Heart right ventricle (tissue), 16 donors: ENCODE data around the gene SPCS3. TPM values are rescaled to one million over a fixed set of nuclear protein-coding genes. Genes with fewer than 3 reads are reported as not detected.
A peak's percentile ranks its signal among the peaks of the same experiment; 100 is the strongest.

Experiments used
- ATAC-seq, 8 donors: fragments of 200-7000 bp; cut with Tn5 transposase; one replicate each; pipeline ENCODE4 v1.9.1; 2020; ENCODE audit warnings: mild to moderate bottlenecking in 8 of 8, moderate library complexity in 8 of 8, moderate number of reproducible peaks in 1 of 8
- DNase-seq, 2 donors: peaks; one replicate each; pipeline ENCODE4 v3.0.0-alpha.2; 2020
- H3K27ac ChIP-seq, 10 donors: fragments of 200-600 bp; sonication (generic) in 2 of 10; one replicate each; pipeline versions ENCODE4 v1.5.0 to v1.8.0; 2020 to 2022; ENCODE audit warnings: mild to moderate bottlenecking in 3 of 10
- H3K27me3 ChIP-seq, 7 donors: fragments of 200-600 bp; one replicate each; pipeline ENCODE4 v1.8.0; 2021 to 2022; ENCODE audit warnings: mild to moderate bottlenecking in 2 of 7
- H3K36me3 ChIP-seq, 9 donors: fragments of 200-600 bp; sonication (generic) in 1 of 9; one replicate each; pipeline versions ENCODE4 v1.5.0 to v1.8.0; 2020 to 2022; ENCODE audit warnings: mild to moderate bottlenecking in 2 of 9
- H3K4me1 ChIP-seq, 9 donors: fragments of 200-600 bp; sonication (generic) in 1 of 9; one replicate each; pipeline versions ENCODE4 v1.5.0 to v1.8.0; 2020 to 2022; ENCODE audit warnings: mild to moderate bottlenecking in 4 of 9
- H3K4me3 ChIP-seq, 10 donors: fragments of 200-600 bp; sonication (generic) in 2 of 10; one replicate each; pipeline versions ENCODE4 v1.5.0 to v1.8.0; 2020 to 2022; ENCODE audit warnings: mild to moderate bottlenecking in 7 of 10, moderate library complexity in 2 of 10
- H3K9me3 ChIP-seq, 11 donors: fragments of 200-600 bp in 10 of 11; sonication (generic) in 2 of 11; one replicate each; pipeline versions ENCODE4 v1.5.0 to v1.8.0; 2013 to 2022; ENCODE audit warnings: mild to moderate bottlenecking in 2 of 11, control low read depth in 1 of 11, moderate library complexity in 1 of 11
- whole genome bisulfite sequencing, 2 donors: extraction: QIAGEN DNeasy Blood & Tissue Kit; methylation state at CpG; one replicate each; pipeline ENCODE4 v1.1.7; 2013; ENCODE audit warnings: inconsistent platforms in 1 of 2; 5-methylcytosine and 5-hydroxymethylcytosine counted together
- intact Hi-C, 10 donors: fragments of 100-400 bp; cut with DNase I; formaldehyde crosslinking; loops; one replicate each; pipeline versions ENCODE4 v1.11.1 to v1.14.2; 2022
- long read RNA-seq, 3 donors: library from polyadenylated mRNA; unstranded; transcript quantifications; one replicate each; pipeline ENCODE4 v2.0.0, GENCODE V29; 2020 to 2021
- polyA plus RNA-seq, 2 donors: library from polyadenylated mRNA; stranded (reverse); fragments of 200-250 nt; gene quantifications; one replicate each; pipeline ENCODE4 v1.2.3, GENCODE V29; 2013
- total RNA-seq, 10 donors: library from RNA; stranded (reverse); fragmentation: NEBNext Ultra II Directional in 3 of 10; extraction: Animal tissue kit (Norgen Biotek cat#: 25700) in 3 of 10; gene quantifications; one replicate each; pipeline versions ENCODE4 v1.2.1 to v1.2.4, GENCODE V29; 2021 to 2023
- TF ChIP-seq, protein P1 (sequence below), 9 donors: fragments of 200-600 bp; sonication (generic) in 2 of 9; IDR thresholded peaks; one replicate each; pipeline versions ENCODE4 v1.5.0 to v1.8.0; 2021 to 2022; ENCODE audit warnings: antibody characterized with exemption in 9 of 9, mild to moderate bottlenecking in 5 of 9, moderate library complexity in 1 of 9
- donor health status: Arrhythmogenic right ventricular cardiomyopathy.
- donor health status: ischemic (EF 13 %, LVEDD 7.1; RV severe dilation, severe dysfunction).
- donor health status: healthy with polysubstance abuse.
- donor health status: DM: no; HTN: yes; CAD: no.
- donor health status: DM: no; HTN: no; CAD: no.
- donor health status: ischemic (EF 25% LVEDD 6.9; RV normal size, moderate dysfunction).
- donor health status: ischemic (EF 25% LVEDD 5.7; RV mildly dilated, moderate dysfunction).
- donor health status: healthy.
- donor health status: DM: yes; HTN: yes; CAD: no.
- donor health status: Ischemic cardiomyopathy.
- donor health status: ischemic (EF 35%, LVEDD 5.7; RV mildly dilated, moderate dysfunction).
- donor health status: nonischemic (EF 11% LVEDD 7.7; RV severe dilation, severe dysfunction).
- donor health status: DM: yes; HTN: yes; CAD: no.
- donor health status: PGD.
- donor health status: ischemic (EF 29% LVEDD 5.4; RV normal size, mild dysfunction).
- donor health status: nonischemic (EF 23%, LVEDD 6.1; RV moderate dilation, normal function).

The SPCS3 gene
- 100 to 1,000 TPM in 2 of 10 donors, 10 to 100 TPM in 8; 74.1 to 122 (median 90.9) TPM for total RNA-seq
- polyA plus RNA-seq = 10 to 100 TPM; 21.7 to 99.5 TPM
- long read RNA-seq, donor 1, full-length matches to known transcripts = 41 of 59 reads
- long read RNA-seq, donor 1, partial matches to known transcripts = 0 of 59 reads
- long read RNA-seq, donor 1, other reads (novel, unspliced or antisense) = 18 of 59 reads
- long read RNA-seq, donor 2, full-length matches to known transcripts = 33 of 52 reads
- long read RNA-seq, donor 2, partial matches to known transcripts = 5 of 52 reads
- long read RNA-seq, donor 2, other reads (novel, unspliced or antisense) = 14 of 52 reads
- long read RNA-seq, donor 3, full-length matches to known transcripts = 105 of 140 reads
- long read RNA-seq, donor 3, partial matches to known transcripts = 2 of 140 reads
- long read RNA-seq, donor 3, other reads (novel, unspliced or antisense) = 33 of 140 reads

DNA sequence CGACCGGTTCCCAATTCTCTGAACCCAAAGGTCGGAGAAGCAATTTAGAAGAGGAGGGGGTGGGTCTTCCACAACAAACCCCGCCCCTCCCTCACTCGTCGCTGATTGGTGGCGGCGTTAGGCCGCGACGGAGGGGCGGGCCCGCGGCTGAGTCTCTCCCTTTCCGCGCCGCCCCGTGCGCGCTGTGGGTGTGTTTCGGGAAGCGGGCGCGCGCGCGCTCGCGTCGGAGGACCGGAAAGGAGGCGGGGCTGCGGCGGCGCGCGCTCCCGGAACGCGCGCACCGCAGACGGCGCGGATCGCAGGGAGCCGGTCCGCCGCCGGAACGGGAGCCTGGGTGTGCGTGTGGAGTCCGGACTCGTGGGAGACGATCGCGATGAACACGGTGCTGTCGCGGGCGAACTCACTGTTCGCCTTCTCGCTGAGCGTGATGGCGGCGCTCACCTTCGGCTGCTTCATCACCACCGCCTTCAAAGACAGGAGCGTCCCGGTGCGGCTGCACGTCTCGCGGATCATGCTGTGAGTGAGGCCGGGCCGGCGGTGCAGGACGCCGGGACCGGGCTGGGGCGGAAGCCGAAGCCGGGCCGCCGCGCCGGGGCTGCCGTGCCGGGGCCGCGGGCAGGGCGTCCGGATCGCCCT is at the start of gene SPCS3:
TSS of gene SPCS3 (plus strand) at position 263 of the 636 bp plus-strand sequence. CDS start at position 374, 111 bp downstream.
- ATAC-seq = peak; percentile 97 to 100 (median 99)
- intact Hi-C loops = loop anchor here in 4 of 10 donors (5.0 to 10.0 kb wide), 4 partner anchors 123 to 133 kb away; partner anchors contain the start of gene SPATA4 (in 2 of the 4)
- H3K4me3 ChIP-seq = peak within 1 kb of the TSS; percentile 40 to 87 (median 78)
- TF ChIP-seq, protein P1, sequence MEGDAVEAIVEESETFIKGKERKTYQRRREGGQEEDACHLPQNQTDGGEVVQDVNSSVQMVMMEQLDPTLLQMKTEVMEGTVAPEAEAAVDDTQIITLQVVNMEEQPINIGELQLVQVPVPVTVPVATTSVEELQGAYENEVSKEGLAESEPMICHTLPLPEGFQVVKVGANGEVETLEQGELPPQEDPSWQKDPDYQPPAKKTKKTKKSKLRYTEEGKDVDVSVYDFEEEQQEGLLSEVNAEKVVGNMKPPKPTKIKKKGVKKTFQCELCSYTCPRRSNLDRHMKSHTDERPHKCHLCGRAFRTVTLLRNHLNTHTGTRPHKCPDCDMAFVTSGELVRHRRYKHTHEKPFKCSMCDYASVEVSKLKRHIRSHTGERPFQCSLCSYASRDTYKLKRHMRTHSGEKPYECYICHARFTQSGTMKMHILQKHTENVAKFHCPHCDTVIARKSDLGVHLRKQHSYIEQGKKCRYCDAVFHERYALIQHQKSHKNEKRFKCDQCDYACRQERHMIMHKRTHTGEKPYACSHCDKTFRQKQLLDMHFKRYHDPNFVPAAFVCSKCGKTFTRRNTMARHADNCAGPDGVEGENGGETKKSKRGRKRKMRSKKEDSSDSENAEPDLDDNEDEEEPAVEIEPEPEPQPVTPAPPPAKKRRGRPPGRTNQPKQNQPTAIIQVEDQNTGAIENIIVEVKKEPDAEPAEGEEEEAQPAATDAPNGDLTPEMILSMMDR (IDR thresholded peaks at IDR 0.05) = no peak
- peaks cover 0 to 8% (median 0%) of the 10 kb centered on the region in 9 donors for H3K36me3 ChIP-seq
- H3K27ac ChIP-seq = peak within 1 kb of the TSS; percentile 88 to 99 (median 97)
- H3K4me1 ChIP-seq = peaks cover 0 to 53% (median 42%) of the 10 kb centered on the region in 9 donors
- WGBS, 2 donors = 0% methylated on average over 90 to 94 of the region's 94 CpGs
- H3K9me3 ChIP-seq = no peaks in the 10 kb centered on the region
- peak; percentile 95 to 96 for DNase-seq
- H3K27me3 ChIP-seq = no peaks in the 10 kb centered on the region

- intact Hi-C loops = loop anchor here in 4 of 10 donors (5.0 to 10.0 kb wide), 2 partner anchors 33 to 76 kb away; partner anchors contain the start of gene SPATA4 (in 4 of the 4)
- H3K4me1 ChIP-seq = peaks cover 0 to 6% (median 0%) of the 10 kb centered on the region in 9 donors
- H3K27me3 ChIP-seq = no peaks in the 10 kb centered on the region
- TF ChIP-seq, protein P1 (IDR thresholded peaks at IDR 0.05) = no peak
- H3K27ac ChIP-seq = no peak overlapping the region
- no peak overlapping the region for H3K4me3 ChIP-seq
- ATAC-seq = peak in 1 of 8 donors; percentile 42
- 56 to 67% methylated on average over 5 of the region's 5 CpGs for WGBS, 2 donors
- H3K9me3 ChIP-seq = no peaks in the 10 kb centered on the region
- H3K36me3 ChIP-seq = no peaks in the 10 kb centered on the region
- no peak for DNase-seq
These were observed 49.1 kb upstream of the SPCS3 start for GRCh38 chr4:176270669-176271068.

DNA sequence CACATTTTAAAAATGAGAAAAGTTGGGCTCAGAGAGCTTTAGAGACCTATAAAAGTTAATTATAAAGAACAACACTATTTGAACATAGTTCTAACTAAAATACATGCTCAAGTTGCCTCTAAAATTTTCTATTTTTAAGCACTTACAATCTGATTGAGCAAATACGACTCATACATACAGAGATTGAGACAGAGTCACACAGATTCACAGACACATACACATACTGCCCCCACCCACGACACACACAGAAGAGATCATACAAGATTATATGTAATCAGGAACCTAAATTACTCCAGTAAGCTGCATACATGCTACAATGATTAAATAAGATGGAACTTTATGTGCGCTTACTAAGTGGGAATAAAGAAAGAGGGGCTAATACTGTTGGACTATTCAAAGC is 48.0 kb upstream of the SPCS3 start:
- Histone ChIP-seq H3K36me3 (no peaks in the 10 kb centered on the region), H3K27ac (no peak overlapping the region), H3K4me1 (peaks cover 0 to 6% (median 0%) of the 10 kb centered on the region in 9 donors), H3K27me3 (no peaks in the 10 kb centered on the region), H3K9me3 (no peaks in the 10 kb centered on the region), H3K4me3 (no peak overlapping the region)
- ATAC-seq = no peak
- TF ChIP-seq, protein P1 (IDR thresholded peaks at IDR 0.05) = no peak
- 81% methylated on average over 3 of the region's 3 CpGs for WGBS, 2 donors
- no peak for DNase-seq
- intact Hi-C loops = loop anchor here in 4 of 10 donors (5.0 to 10.0 kb wide), 2 partner anchors 34 to 77 kb away; partner anchors contain the start of gene SPATA4 (in 4 of the 4)

DNA sequence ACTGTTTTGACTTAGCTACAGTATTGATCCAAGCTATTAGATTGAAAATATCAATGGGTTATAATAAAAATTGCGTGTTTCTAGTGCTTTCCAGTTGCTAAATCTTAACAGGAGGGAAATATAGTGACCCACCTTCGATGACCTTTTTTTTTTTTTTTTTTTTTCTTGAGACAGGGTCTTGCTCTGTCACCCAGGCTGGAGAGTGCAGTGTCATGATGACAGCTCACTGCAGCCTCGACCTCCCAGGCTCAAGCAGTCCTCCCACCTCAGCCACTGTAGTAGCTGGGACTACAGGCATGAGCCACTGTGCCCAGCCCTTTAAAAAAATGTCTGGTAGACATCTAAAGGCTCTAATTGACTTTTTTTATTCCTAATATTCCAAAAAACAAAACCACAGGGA is 47.0 kb upstream of the SPCS3 start:
- WGBS, 2 donors = 61 to 65% methylated on average over 3 of the region's 3 CpGs
- intact Hi-C loops = loop anchor here in 4 of 10 donors (5.0 to 10.0 kb wide), 2 partner anchors 35 to 78 kb away; partner anchors contain the start of gene SPATA4 (in 4 of the 4)
- H3K9me3 ChIP-seq = no peaks in the 10 kb centered on the region
- TF ChIP-seq, protein P1 (IDR thresholded peaks at IDR 0.05) = no peak
- H3K36me3 ChIP-seq = no peaks in the 10 kb centered on the region
- peaks cover 0 to 6% (median 0%) of the 10 kb centered on the region in 9 donors for H3K4me1 ChIP-seq
- no peak overlapping the region for H3K27ac ChIP-seq
- H3K27me3 ChIP-seq = no peaks in the 10 kb centered on the region
- ATAC-seq (no peak), DNase-seq (no peak)
- H3K4me3 ChIP-seq = no peak overlapping the region
